OCI-LY7 (cell line): ENCODE measurements around the gene DHPS. TPM values are rescaled to one million over a fixed set of nuclear protein-coding genes. Genes with fewer than 3 reads are reported as not detected.
A peak's percentile ranks its signal among the peaks of the same experiment; 100 is the strongest.

Experiments
- BruUV-seq: library from RNA; stranded (reverse); fragments of 400-500 nt; replicated peaks from 2 replicates; lab custom pipeline; 2021; lab: Mats Ljungman, UMichigan
- CTCF ChIA-PET: fragments of 300-600 bp; sonication (Branson Sonifier 250); formaldehyde crosslinking; loops from one replicate; lab custom pipeline; 2022; ENCODE audit warnings: antibody characterized with exemption; ENCODE audit not compliant: unreplicated experiment; lab: Charles Lee
- POLR2A ChIA-PET: fragments of 300-600 bp; sonication (Branson Sonifier 250); formaldehyde crosslinking; loops from one replicate; lab custom pipeline; 2022; ENCODE audit warnings: antibody characterized with exemption; lab: Charles Lee
- DNase-seq: peaks from one replicate; pipeline ENCODE4 v3.0.0-alpha.2; 2015; ENCODE audit warnings: low spot score
- H2AFZ ChIP-seq: fragments of 200-600 bp; sonication (generic), shearing (Covaris generic); 2 replicates; pipeline ENCODE4 v1.6.1; 2014; ENCODE audit warnings: mild to moderate bottlenecking, antibody characterized with exemption, low read length, moderate library complexity
- H3K27ac ChIP-seq: fragments of 200-600 bp; sonication (generic); 2 replicates; pipeline ENCODE4 v1.5.1; 2014; ENCODE audit warnings: mixed run types, low read depth, mild to moderate bottlenecking, moderate library complexity, low read length, inconsistent platforms; ENCODE audit not compliant: poor library complexity, severe bottlenecking
- H3K36me3 ChIP-seq: fragments of 200-600 bp; sonication (generic); 2 replicates; pipeline ENCODE4 v1.6.1; 2014; ENCODE audit warnings: mild to moderate bottlenecking, antibody characterized with exemption, low read length, moderate library complexity, mixed read lengths; ENCODE audit not compliant: insufficient read depth
- H3K4me1 ChIP-seq: fragments of 200-600 bp; sonication (generic); 2 replicates; pipeline ENCODE4 v1.5.1; 2014; ENCODE audit warnings: mild to moderate bottlenecking, low read length; ENCODE audit not compliant: insufficient read depth, poor library complexity, severe bottlenecking
- H3K4me2 ChIP-seq: fragments of 200-600 bp; sonication (generic); 2 replicates; pipeline ENCODE4 v1.6.1; 2014; ENCODE audit warnings: mild to moderate bottlenecking, low read length
- H3K4me3 ChIP-seq: fragments of 200-600 bp; sonication (generic); 2 replicates; pipeline ENCODE4 v1.5.1; 2014; ENCODE audit warnings: mild to moderate bottlenecking, low read depth, low read length; ENCODE audit not compliant: poor library complexity, severe bottlenecking
- H3K79me2 ChIP-seq: fragments of 200-600 bp; sonication (generic); 2 replicates; pipeline ENCODE4 v1.6.1; 2016; ENCODE audit warnings: low read depth, mild to moderate bottlenecking, low read length, moderate library complexity, mixed read lengths; ENCODE audit not compliant: insufficient read depth
- H3K9me2 ChIP-seq: fragments of 200-600 bp; sonication (generic); 2 replicates; pipeline ENCODE4 v1.6.1; 2016; ENCODE audit warnings: mild to moderate bottlenecking, low read length, mixed read lengths; ENCODE audit not compliant: insufficient read depth
- H3K9me3 ChIP-seq: fragments of 200-600 bp; sonication (generic); 2 replicates; pipeline ENCODE4 v1.6.1; 2014; ENCODE audit warnings: mild to moderate bottlenecking, mixed run types, low read length, mixed read lengths
- H4K20me1 ChIP-seq: fragments of 200-600 bp; sonication (generic); 2 replicates; pipeline ENCODE4 v1.6.1; 2014; ENCODE audit warnings: mild to moderate bottlenecking, antibody characterized with exemption, low read length, moderate library complexity, mixed read lengths; ENCODE audit not compliant: insufficient read depth
- CTCF ChIP-seq: fragments of 200-600 bp; sonication (generic); conservative IDR thresholded peaks from 2 replicates; pipeline ENCODE4 v1.5.1; 2014; ENCODE audit warnings: mild to moderate bottlenecking, antibody characterized with exemption, low read length, moderate library complexity, mixed read lengths
- EZH2phosphoT487 ChIP-seq: fragments of 200-600 bp; sonication (generic); IDR thresholded peaks from 2 replicates; pipeline ENCODE4 v1.6.1; 2018; ENCODE audit warnings: low read depth, borderline replicate concordance, mild to moderate bottlenecking, mixed run types, antibody characterized with exemption, low read length, moderate library complexity, mixed read lengths
- intact Hi-C: fragments of 100-400 bp; cut with micrococcal nuclease; formaldehyde crosslinking; loops from one replicate; pipeline ENCODE4 v1.10.0; 2022; ENCODE audit not compliant: unreplicated experiment
- total RNA-seq, 2 experiments: library from RNA; depleted of rRNA in 1 of 2; stranded (reverse); fragments of >200 nt in 1 of 2; shearing (Covaris generic) in 1 of 2; gene quantifications; 2 replicates each; pipeline ENCODE4 v1.2.3, GENCODE V29; 2014 to 2022

The DHPS gene
- total RNA-seq, 2 experiments from 2014 or later: 101 to 102 TPM

GRCh38 chr19:12648088-12648487 is 33.6 kb downstream of the DHPS start:
- H3K4me2 ChIP-seq: no peak overlapping the region
- H3K9me3 ChIP-seq: no peaks in the 10 kb centered on the region

GRCh38 chr19:12647490-12648071 is 34.1 kb downstream of the DHPS start:
- Histone ChIP-seq H2AFZ (no peak overlapping the region), H3K4me1 (no peaks in the 10 kb centered on the region), H3K79me2 (no peaks in the 10 kb centered on the region), H4K20me1 (no peaks in the 10 kb centered on the region), H3K9me3 (no peaks in the 10 kb centered on the region), H3K27ac (no peak overlapping the region), H3K9me2 (no peaks in the 10 kb centered on the region), H3K4me2 (no peak overlapping the region), H3K36me3 (peaks cover 22% of the 10 kb centered on the region), H3K4me3 (no peak overlapping the region)
- no TSS peak for BruUV-seq
- intact Hi-C loops: no loop called here
- no peak for DNase-seq
- CTCF ChIA-PET: no interaction called here
- no peak for TF ChIP-seq EZH2phosphoT487
- no peak for TF ChIP-seq CTCF
- POLR2A ChIA-PET: no interaction called here

More at GRCh38 chr19:12648088-12648487, 33.6 kb downstream of the DHPS start:
- Histone ChIP-seq H3K27ac (no peak overlapping the region), H3K36me3 (peaks cover 22% of the 10 kb centered on the region), H2AFZ (no peak overlapping the region), H3K4me3 (no peak overlapping the region), H4K20me1 (no peaks in the 10 kb centered on the region), H3K79me2 (no peaks in the 10 kb centered on the region), H3K9me2 (no peaks in the 10 kb centered on the region), H3K4me1 (no peaks in the 10 kb centered on the region)
- POLR2A ChIA-PET: no interaction called here
- intact Hi-C loops: no loop called here
- no TSS peak for BruUV-seq
- DNase-seq: no peak
- CTCF ChIA-PET: no interaction called here
- TF ChIP-seq EZH2phosphoT487 (no peak), CTCF (0 out of 2 replicates have a peak, but pooled peaks have one; percentile 24)

- Histone ChIP-seq H3K9me2 (no peaks in the 10 kb centered on the region), H3K79me2 (no peaks in the 10 kb centered on the region), H4K20me1 (no peaks in the 10 kb centered on the region), H3K36me3 (peaks cover 20% of the 10 kb centered on the region), H3K4me2 (no peak overlapping the region), H2AFZ (no peak overlapping the region), H3K27ac (no peak overlapping the region), H3K4me1 (no peaks in the 10 kb centered on the region), H3K4me3 (no peak overlapping the region), H3K9me3 (no peaks in the 10 kb centered on the region)
- TF ChIP-seq EZH2phosphoT487 (no peak), CTCF (no peak)
- intact Hi-C loops: no loop called here
- ChIA-PET POLR2A (interaction anchor here (0.6 kb wide), 1 partner anchor 876 kb away, joined by 3 read pairs; no protein-coding TSS in a partner anchor), CTCF (no interaction called here)
- BruUV-seq: no TSS peak
- no peak for DNase-seq
Measured at GRCh38 chr19:12647047-12647446, 34.6 kb downstream of the DHPS start.
